ENCODE data around the gene SLC25A26. TPM values are rescaled to one million over a fixed set of nuclear protein-coding genes. Genes with fewer than 3 reads are reported as not detected.
A peak's percentile ranks its signal among the peaks of the same experiment; 100 is the strongest.

The SLC25A26 gene
- total RNA-seq, 1 donor: 14.0 TPM

DNA sequence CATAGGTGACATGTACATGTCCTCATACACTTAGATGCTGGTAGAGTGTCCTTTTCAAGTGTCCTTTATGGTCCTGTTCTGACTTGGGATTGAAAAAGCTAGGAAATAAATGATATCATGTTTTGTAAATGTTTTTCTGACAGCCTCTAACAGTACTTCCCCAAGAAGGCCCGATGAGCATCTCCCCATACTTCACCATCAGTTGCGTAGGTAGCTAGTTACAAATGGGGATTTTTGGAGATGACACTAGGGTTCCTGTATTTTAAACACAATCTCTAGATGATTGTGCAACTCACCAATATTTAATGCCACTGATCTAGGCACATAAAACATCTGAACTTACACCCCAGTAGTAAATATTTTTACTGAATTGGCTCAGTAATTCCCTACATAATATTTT lies 27.8 kb downstream of the SLC25A26 start:
- TF ChIP-seq CTCF (IDR thresholded peaks at IDR 0.05; ENCODE audit: insufficient read depth, low read length): no peak
- DNase-seq (ENCODE audit: low read depth): no peak
- H3K4me3 ChIP-seq (ENCODE audit: low read depth, low read length): no peak overlapping the region

GRCh38 chr3:66253790-66254620 lies 33.2 kb downstream of the SLC25A26 start:
- H3K4me3 ChIP-seq (ENCODE audit: low read depth, low read length): no peak overlapping the region
- peak; percentile 71 for DNase-seq (ENCODE audit: low read depth)
- peak; percentile 66 for TF ChIP-seq CTCF (IDR thresholded peaks at IDR 0.05; ENCODE audit: insufficient read depth, low read length)

DNA sequence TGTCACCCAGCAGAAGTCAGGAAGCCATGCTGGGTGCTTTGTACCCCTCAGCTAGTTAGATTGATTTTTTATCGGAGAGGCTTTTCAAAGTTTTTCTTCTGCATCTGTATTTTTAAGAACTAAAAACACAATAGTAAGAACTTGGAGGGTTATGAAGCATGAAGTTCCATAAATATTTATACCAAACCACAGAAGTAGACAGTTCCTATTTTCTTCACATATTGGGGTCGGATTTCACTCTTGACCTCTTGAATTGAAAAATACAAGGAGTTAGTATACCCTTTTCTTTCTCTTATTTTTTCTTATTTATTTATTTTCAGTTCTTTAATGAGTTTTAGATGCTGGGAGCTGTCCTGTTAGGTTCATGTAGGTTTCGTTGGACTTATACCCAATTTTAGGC lies 35.1 kb downstream of the SLC25A26 start:
- no peak overlapping the region for H3K4me3 ChIP-seq (ENCODE audit: low read depth, low read length)
- no peak for TF ChIP-seq CTCF (IDR thresholded peaks at IDR 0.05; ENCODE audit: insufficient read depth, low read length)
- DNase-seq (ENCODE audit: low read depth): no peak

- no peak for TF ChIP-seq CTCF (IDR thresholded peaks at IDR 0.05; ENCODE audit: insufficient read depth, low read length)
- peak; percentile 31 for DNase-seq (ENCODE audit: low read depth)
- H3K4me3 ChIP-seq (ENCODE audit: low read depth, low read length): no peak overlapping the region
Measured at GRCh38 chr3:66256806-66257205, 36.0 kb downstream of the SLC25A26 start.

DNA sequence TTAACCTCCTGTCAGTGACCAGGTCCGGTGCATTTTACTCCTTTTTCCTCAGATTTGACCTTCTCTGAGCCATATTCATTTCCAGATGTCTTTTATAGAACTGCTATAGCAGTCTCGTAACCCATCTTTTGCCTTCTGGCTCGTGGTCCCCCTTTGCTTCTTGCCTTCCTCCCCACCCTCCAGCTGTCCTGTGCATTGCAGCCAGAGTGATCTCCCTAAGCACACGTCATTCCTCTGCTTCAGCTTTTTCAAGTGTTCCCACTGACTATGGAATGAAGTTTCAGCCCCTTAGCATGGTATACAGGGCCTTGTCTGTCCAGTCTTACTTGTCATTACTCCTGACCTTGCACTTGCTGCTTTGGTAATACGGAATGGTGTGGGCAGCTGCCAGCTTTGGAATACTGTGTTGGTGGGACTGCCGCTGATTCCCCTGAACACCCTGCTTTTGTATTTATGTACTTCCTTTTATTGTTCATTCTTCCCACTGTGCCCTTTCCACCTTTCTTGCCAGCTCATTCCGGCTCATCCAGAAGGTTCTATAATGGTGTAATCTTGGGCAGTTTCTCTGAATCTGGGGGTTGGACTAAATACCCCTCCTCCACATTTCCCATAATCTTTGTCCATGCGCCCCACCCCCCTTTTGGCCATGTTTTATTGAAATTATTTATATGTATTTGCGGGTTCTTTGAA lies 38.9 kb downstream of the SLC25A26 start:
- no peak overlapping the region for H3K4me3 ChIP-seq (ENCODE audit: low read depth, low read length)
- DNase-seq (ENCODE audit: low read depth): no peak
- no peak for TF ChIP-seq CTCF (IDR thresholded peaks at IDR 0.05; ENCODE audit: insufficient read depth, low read length)

GRCh38 chr3:66260431-66260830 lies 39.6 kb downstream of the SLC25A26 start:
- no peak for DNase-seq (ENCODE audit: low read depth)
- H3K4me3 ChIP-seq (ENCODE audit: low read depth, low read length): no peak overlapping the region
- TF ChIP-seq CTCF (IDR thresholded peaks at IDR 0.05; ENCODE audit: insufficient read depth, low read length): no peak
